Right lobe of liver (tissue), 6 donors: ENCODE results near the gene CPLX4. TPM values are rescaled to one million over a fixed set of nuclear protein-coding genes. Genes with fewer than 3 reads are reported as not detected.

ENCODE experiments used
- ATAC-seq, 4 donors: fragments of 200-7000 bp; cut with Tn5 transposase; one replicate each; pipeline ENCODE4 v1.9.1; 2020; ENCODE audit warnings: mild to moderate bottlenecking in 4 of 4, moderate library complexity in 4 of 4
- DNase-seq, 3 donors: peaks; one replicate each; pipeline ENCODE4 v3.0.0-alpha.2; 2020
- H3K27ac ChIP-seq, 3 donors: fragments of 200-600 bp; one replicate each; pipeline ENCODE4 v1.8.0; 2022
- H3K27me3 ChIP-seq, 2 donors: fragments of 200-600 bp; one replicate each; pipeline ENCODE4 v1.8.0; 2022
- H3K36me3 ChIP-seq, 4 donors: fragments of 200-600 bp; sonication (generic) in 1 of 4; one replicate each; pipeline versions ENCODE4 v1.5.1 to v1.8.0; 2017 to 2022; ENCODE audit warnings: control low read depth in 1 of 4
- H3K4me1 ChIP-seq, 4 donors: fragments of 200-600 bp; sonication (generic) in 1 of 4; one replicate each; pipeline versions ENCODE4 v1.5.1 to v1.8.0; 2017 to 2022; ENCODE audit warnings: control low read depth in 1 of 4
- H3K4me3 ChIP-seq, 3 donors: fragments of 200-600 bp; one replicate each; pipeline ENCODE4 v1.8.0; 2022
- H3K9me3 ChIP-seq, 4 donors: fragments of 200-600 bp; sonication (generic) in 1 of 4; one replicate each; pipeline versions ENCODE4 v1.5.1 to v1.8.0; 2017 to 2022; ENCODE audit warnings: control low read depth in 1 of 4
- CTCF ChIP-seq, 4 donors: fragments of 200-600 bp in 3 of 4; fragments of 450-650 bp in 1 of 4; IDR thresholded peaks; one replicate each; pipeline versions ENCODE4 v1.5.1 to v1.8.0; 2016 to 2022; ENCODE audit warnings: antibody characterized with exemption in 4 of 4, mild to moderate bottlenecking in 2 of 4
- POLR2A ChIP-seq: fragments of 450-650 bp; IDR thresholded peaks from one replicate; pipeline ENCODE4 v1.6.1; 2017; ENCODE audit warnings: antibody characterized with exemption, mild to moderate bottlenecking
- WGBS: methylation state at CpG from one replicate; pipeline ENCODE4 v1.1.6; 2018; ENCODE audit warnings: low coverage, low lambda C conversion rate; ENCODE audit not compliant: insufficient coverage; ENCODE audit errors: missing lambda C conversion rate; 5-methylcytosine and 5-hydroxymethylcytosine counted together
- intact Hi-C, 2 donors: fragments of 100-400 bp; cut with DNase I; formaldehyde crosslinking; loops; one replicate each; pipeline versions ENCODE4 v1.11.2 to v1.14.1; 2022
- total RNA-seq, 6 experiments: library from RNA; depleted of rRNA in 2 of 6; stranded (reverse); fragments of >200 nt in 2 of 6; fragmentation: NEBNext Ultra II Directional in 3 of 6; extraction: Animal tissue kit (Norgen Biotek cat#: 25700) in 3 of 6; gene quantifications; one replicate each; pipeline versions ENCODE4 v1.1.0 to v1.2.4, GENCODE V29; 2016 to 2023
- donor health status: DM: no; HTN: yes; CAD: no.
- donor health status: DM: no; HTN: no; CAD: no.
- donor health status: DM: no; HTN: no; CAD: no.
- donor health status: DM: no; HTN: yes; CAD: no.
- donor health status: DM: no; HTN: yes; CAD: no.

The CPLX4 gene
- total RNA-seq, 6 experiments from 2014 or later: 0.10 TPM; not detected in 5

GRCh38 chr18:59301929-59302328 is 16.5 kb downstream of the CPLX4 start:
- 55% methylated on average over 3 of the region's 4 CpGs for WGBS
- H3K9me3 ChIP-seq: no peaks in the 10 kb centered on the region
- intact Hi-C loops: loop anchor here in 1 of 2 donors (10.0 kb wide), 1 partner anchor 93 kb away; no protein-coding TSS in a partner anchor
- TF ChIP-seq POLR2A: no peak
- no peak for TF ChIP-seq CTCF (IDR thresholded peaks at IDR 0.05)
- H3K4me3 ChIP-seq: no peak overlapping the region
- H3K27me3 ChIP-seq: no peaks in the 10 kb centered on the region
- no peak for ATAC-seq
- no peak for DNase-seq
- H3K36me3 ChIP-seq: no peaks in the 10 kb centered on the region
- no peak overlapping the region for H3K27ac ChIP-seq
- H3K4me1 ChIP-seq: no peaks in the 10 kb centered on the region

- Histone ChIP-seq H3K36me3 (no peaks in the 10 kb centered on the region), H3K4me3 (no peak overlapping the region), H3K27ac (no peak overlapping the region), H3K4me1 (no peaks in the 10 kb centered on the region), H3K9me3 (no peaks in the 10 kb centered on the region), H3K27me3 (no peaks in the 10 kb centered on the region)
- 58% methylated on average over 3 of the region's 3 CpGs for WGBS
- ATAC-seq: no peak
- TF ChIP-seq POLR2A: no peak
- TF ChIP-seq CTCF (IDR thresholded peaks at IDR 0.05): no peak
- DNase-seq: no peak
- intact Hi-C loops: loop anchor here in 1 of 2 donors (10.0 kb wide), 1 partner anchor 94 kb away; no protein-coding TSS in a partner anchor
Observed at GRCh38 chr18:59300676-59301285, 17.7 kb downstream of the CPLX4 start.

- intact Hi-C loops: no loop called here
- TF ChIP-seq POLR2A: no peak
- TF ChIP-seq CTCF (IDR thresholded peaks at IDR 0.05): no peak
- Histone ChIP-seq H3K27ac (no peak overlapping the region), H3K4me1 (no peaks in the 10 kb centered on the region), H3K4me3 (no peak overlapping the region), H3K27me3 (no peaks in the 10 kb centered on the region), H3K9me3 (no peaks in the 10 kb centered on the region), H3K36me3 (no peaks in the 10 kb centered on the region)
- no peak for ATAC-seq
- DNase-seq: no peak
- WGBS: 74% methylated on average over 4 of the region's 8 CpGs
Observed at GRCh38 chr18:59298871-59299270, 19.6 kb downstream of the CPLX4 start.

- Histone ChIP-seq H3K4me3 (no peak overlapping the region), H3K27me3 (no peaks in the 10 kb centered on the region), H3K36me3 (no peaks in the 10 kb centered on the region), H3K27ac (no peak overlapping the region), H3K4me1 (no peaks in the 10 kb centered on the region), H3K9me3 (no peaks in the 10 kb centered on the region)
- TF ChIP-seq POLR2A (no peak), CTCF (IDR thresholded peaks at IDR 0.05) (no peak)
- intact Hi-C loops: no loop called here
- no peak for DNase-seq
- peak in 1 of 4 donors; percentile 59 for ATAC-seq
Observed at GRCh38 chr18:59293317-59293716, 25.1 kb downstream of the CPLX4 start.

GRCh38 chr18:59286341-59286740 is 32.1 kb downstream of the CPLX4 start:
- H3K4me1 ChIP-seq: no peaks in the 10 kb centered on the region
- ATAC-seq (no peak), DNase-seq (no peak)
- no peaks in the 10 kb centered on the region for H3K36me3 ChIP-seq
- H3K27me3 ChIP-seq: no peaks in the 10 kb centered on the region
- TF ChIP-seq CTCF (IDR thresholded peaks at IDR 0.05) (no peak), POLR2A (no peak)
- no peak overlapping the region for H3K27ac ChIP-seq
- intact Hi-C loops: no loop called here
- no peaks in the 10 kb centered on the region for H3K9me3 ChIP-seq
- 61% methylated on average over 6 of the region's 6 CpGs for WGBS
- no peak overlapping the region for H3K4me3 ChIP-seq
